GM23338 (cell line): ENCODE measurements around the gene ZC3H12C. TPM values are rescaled to one million over a fixed set of nuclear protein-coding genes. Genes with fewer than 3 reads are reported as not detected.

ENCODE experiments used
- ATAC-seq: fragments of 200-7000 bp; cut with Tn5 transposase; 3 replicates; pipeline ENCODE4 v1.9.1; 2020
- DNase-seq: peaks from one replicate; pipeline ENCODE4 v3.0.0-alpha.2; 2015; ENCODE audit warnings: low spot score
- H2AFZ ChIP-seq: fragments of 200-600 bp; sonication (generic); 2 replicates; pipeline ENCODE4 v1.8.0; 2016; ENCODE audit warnings: antibody characterized with exemption, mild to moderate bottlenecking, moderate library complexity
- H3F3A ChIP-seq: fragments of 200-600 bp; sonication (generic); replicated peaks from 2 replicates; pipeline ENCODE4 v1.8.0; 2017; ENCODE audit warnings: antibody characterized with exemption, mixed run types, low read depth
- H3K27ac ChIP-seq: fragments of 200-600 bp; sonication (generic); 2 replicates; pipeline ENCODE4 v1.6.1; 2016; ENCODE audit warnings: low read depth
- H3K27me3 ChIP-seq: fragments of 200-600 bp; sonication (generic); 2 replicates; pipeline ENCODE4 v1.8.0; 2016; ENCODE audit warnings: mild to moderate bottlenecking, mixed run types, moderate library complexity; ENCODE audit not compliant: insufficient read depth
- H3K36me3 ChIP-seq: fragments of 200-600 bp; sonication (generic); 2 replicates; pipeline ENCODE4 v1.8.0; 2016; ENCODE audit warnings: mild to moderate bottlenecking; ENCODE audit not compliant: insufficient read depth
- H3K4me1 ChIP-seq: fragments of 200-600 bp; sonication (generic); 2 replicates; pipeline ENCODE4 v1.8.0; 2016; ENCODE audit warnings: mild to moderate bottlenecking, moderate library complexity; ENCODE audit not compliant: insufficient read depth
- H3K4me2 ChIP-seq: fragments of 200-600 bp; sonication (generic); 2 replicates; pipeline ENCODE4 v1.7.1; 2017; ENCODE audit warnings: mixed run types
- H3K4me3 ChIP-seq: fragments of 200-600 bp; sonication (generic); 2 replicates; pipeline ENCODE4 v1.6.1; 2016; ENCODE audit warnings: mixed run types
- H3K79me2 ChIP-seq: fragments of 200-600 bp; sonication (generic); replicated peaks from 2 replicates; pipeline ENCODE4 v1.8.0; 2017; ENCODE audit warnings: mild to moderate bottlenecking; ENCODE audit not compliant: insufficient read depth
- H3K9me2 ChIP-seq: fragments of 200-600 bp; sonication (generic); 2 replicates; pipeline ENCODE4 v1.8.0; 2017; ENCODE audit not compliant: insufficient read depth
- H4K20me1 ChIP-seq: fragments of 200-600 bp; sonication (generic); replicated peaks from 2 replicates; pipeline ENCODE4 v1.8.0; 2017; ENCODE audit warnings: mild to moderate bottlenecking; ENCODE audit not compliant: insufficient read depth
- H3K27ac Mint-ChIP-seq: 2 replicates; pipeline ENCODE4 v1.8.0; 2020; ENCODE audit warnings: inconsistent platforms, mild to moderate bottlenecking, moderate library complexity, mixed read lengths
- H3K27me3 Mint-ChIP-seq: 3 replicates; pipeline ENCODE4 v1.8.0; 2022; ENCODE audit warnings: low read depth, mild to moderate bottlenecking, moderate library complexity, mixed read lengths, inconsistent platforms; ENCODE audit not compliant: insufficient read depth, poor library complexity
- H3K36me3 Mint-ChIP-seq: 3 replicates; pipeline ENCODE4 v1.8.0; 2021; ENCODE audit warnings: low read depth, mild to moderate bottlenecking, inconsistent platforms, moderate library complexity, mixed read lengths
- H3K4me1 Mint-ChIP-seq: 3 replicates; pipeline ENCODE4 v1.8.0; 2020; ENCODE audit warnings: mild to moderate bottlenecking, inconsistent platforms, mixed read lengths
- H3K4me3 Mint-ChIP-seq: 3 replicates; pipeline ENCODE4 v1.8.0; 2021; ENCODE audit warnings: moderate library complexity, mild to moderate bottlenecking, inconsistent platforms, mixed read lengths
- H3K9me3 Mint-ChIP-seq: 3 replicates; pipeline ENCODE4 v1.8.0; 2020; ENCODE audit warnings: moderate library complexity, mild to moderate bottlenecking, inconsistent platforms, mixed read lengths
- CREB1 ChIP-seq: fragments of 250-450 bp; sonication (Bioruptor Pico); IDR thresholded peaks from 2 replicates; pipeline ENCODE4 v1.5.0; 2020; ENCODE audit warnings: low read depth, mild to moderate bottlenecking, moderate library complexity
- EZH2 ChIP-seq: fragments of 200-600 bp; sonication (generic); IDR thresholded peaks from one replicate; pipeline ENCODE4 v1.8.0; 2017; ENCODE audit warnings: antibody characterized with exemption, mild to moderate bottlenecking, low read depth; ENCODE audit not compliant: unreplicated experiment
- NANOG ChIP-seq: IDR thresholded peaks from 2 replicates; pipeline ENCODE4 v1.6.1; 2016; ENCODE audit warnings: antibody characterized with exemption, borderline replicate concordance
- STAT1 ChIP-seq: IDR thresholded peaks from one replicate; pipeline ENCODE4 v1.6.1; 2016; ENCODE audit warnings: antibody characterized with exemption; ENCODE audit not compliant: unreplicated experiment
- ZNF114 ChIP-seq: fragments of 250-450 bp; sonication (Bioruptor Pico); IDR thresholded peaks from 2 replicates; pipeline ENCODE4 v1.5.0; 2020; ENCODE audit warnings: mild to moderate bottlenecking, moderate library complexity
- polyA plus RNA-seq: library from polyadenylated mRNA; unstranded; fragments of >200 nt; fragmentation: Nextera tagmentation; extraction: Ambion mirVana; gene quantifications from 2 replicates; pipeline ENCODE4 v1.2.1, GENCODE V29; 2016
- total RNA-seq: library from RNA; depleted of rRNA; stranded (reverse); fragments of >200 nt; shearing (Covaris generic); gene quantifications from 2 replicates; pipeline ENCODE4 v1.2.3, GENCODE V29; 2014
- TF ChIP-seq, protein P1 (sequence below): fragments of 250-450 bp; sonication (Bioruptor Pico); IDR thresholded peaks from 2 replicates; pipeline ENCODE4 v1.5.0; 2020; ENCODE audit warnings: mild to moderate bottlenecking, moderate library complexity
- TF ChIP-seq, protein P2 (sequence below): IDR thresholded peaks from one replicate; pipeline ENCODE4 v1.6.1; 2018; ENCODE audit warnings: antibody characterized with exemption; ENCODE audit not compliant: unreplicated experiment

Gene ZC3H12C
- total and polyA plus RNA-seq, 2 experiments from 2014 or later = 0.55 to 2.4 TPM

GRCh38 chr11:110196241-110196754 is 103.1 kb downstream of the ZC3H12C start (continued):
- TF ChIP-seq, protein P1, sequence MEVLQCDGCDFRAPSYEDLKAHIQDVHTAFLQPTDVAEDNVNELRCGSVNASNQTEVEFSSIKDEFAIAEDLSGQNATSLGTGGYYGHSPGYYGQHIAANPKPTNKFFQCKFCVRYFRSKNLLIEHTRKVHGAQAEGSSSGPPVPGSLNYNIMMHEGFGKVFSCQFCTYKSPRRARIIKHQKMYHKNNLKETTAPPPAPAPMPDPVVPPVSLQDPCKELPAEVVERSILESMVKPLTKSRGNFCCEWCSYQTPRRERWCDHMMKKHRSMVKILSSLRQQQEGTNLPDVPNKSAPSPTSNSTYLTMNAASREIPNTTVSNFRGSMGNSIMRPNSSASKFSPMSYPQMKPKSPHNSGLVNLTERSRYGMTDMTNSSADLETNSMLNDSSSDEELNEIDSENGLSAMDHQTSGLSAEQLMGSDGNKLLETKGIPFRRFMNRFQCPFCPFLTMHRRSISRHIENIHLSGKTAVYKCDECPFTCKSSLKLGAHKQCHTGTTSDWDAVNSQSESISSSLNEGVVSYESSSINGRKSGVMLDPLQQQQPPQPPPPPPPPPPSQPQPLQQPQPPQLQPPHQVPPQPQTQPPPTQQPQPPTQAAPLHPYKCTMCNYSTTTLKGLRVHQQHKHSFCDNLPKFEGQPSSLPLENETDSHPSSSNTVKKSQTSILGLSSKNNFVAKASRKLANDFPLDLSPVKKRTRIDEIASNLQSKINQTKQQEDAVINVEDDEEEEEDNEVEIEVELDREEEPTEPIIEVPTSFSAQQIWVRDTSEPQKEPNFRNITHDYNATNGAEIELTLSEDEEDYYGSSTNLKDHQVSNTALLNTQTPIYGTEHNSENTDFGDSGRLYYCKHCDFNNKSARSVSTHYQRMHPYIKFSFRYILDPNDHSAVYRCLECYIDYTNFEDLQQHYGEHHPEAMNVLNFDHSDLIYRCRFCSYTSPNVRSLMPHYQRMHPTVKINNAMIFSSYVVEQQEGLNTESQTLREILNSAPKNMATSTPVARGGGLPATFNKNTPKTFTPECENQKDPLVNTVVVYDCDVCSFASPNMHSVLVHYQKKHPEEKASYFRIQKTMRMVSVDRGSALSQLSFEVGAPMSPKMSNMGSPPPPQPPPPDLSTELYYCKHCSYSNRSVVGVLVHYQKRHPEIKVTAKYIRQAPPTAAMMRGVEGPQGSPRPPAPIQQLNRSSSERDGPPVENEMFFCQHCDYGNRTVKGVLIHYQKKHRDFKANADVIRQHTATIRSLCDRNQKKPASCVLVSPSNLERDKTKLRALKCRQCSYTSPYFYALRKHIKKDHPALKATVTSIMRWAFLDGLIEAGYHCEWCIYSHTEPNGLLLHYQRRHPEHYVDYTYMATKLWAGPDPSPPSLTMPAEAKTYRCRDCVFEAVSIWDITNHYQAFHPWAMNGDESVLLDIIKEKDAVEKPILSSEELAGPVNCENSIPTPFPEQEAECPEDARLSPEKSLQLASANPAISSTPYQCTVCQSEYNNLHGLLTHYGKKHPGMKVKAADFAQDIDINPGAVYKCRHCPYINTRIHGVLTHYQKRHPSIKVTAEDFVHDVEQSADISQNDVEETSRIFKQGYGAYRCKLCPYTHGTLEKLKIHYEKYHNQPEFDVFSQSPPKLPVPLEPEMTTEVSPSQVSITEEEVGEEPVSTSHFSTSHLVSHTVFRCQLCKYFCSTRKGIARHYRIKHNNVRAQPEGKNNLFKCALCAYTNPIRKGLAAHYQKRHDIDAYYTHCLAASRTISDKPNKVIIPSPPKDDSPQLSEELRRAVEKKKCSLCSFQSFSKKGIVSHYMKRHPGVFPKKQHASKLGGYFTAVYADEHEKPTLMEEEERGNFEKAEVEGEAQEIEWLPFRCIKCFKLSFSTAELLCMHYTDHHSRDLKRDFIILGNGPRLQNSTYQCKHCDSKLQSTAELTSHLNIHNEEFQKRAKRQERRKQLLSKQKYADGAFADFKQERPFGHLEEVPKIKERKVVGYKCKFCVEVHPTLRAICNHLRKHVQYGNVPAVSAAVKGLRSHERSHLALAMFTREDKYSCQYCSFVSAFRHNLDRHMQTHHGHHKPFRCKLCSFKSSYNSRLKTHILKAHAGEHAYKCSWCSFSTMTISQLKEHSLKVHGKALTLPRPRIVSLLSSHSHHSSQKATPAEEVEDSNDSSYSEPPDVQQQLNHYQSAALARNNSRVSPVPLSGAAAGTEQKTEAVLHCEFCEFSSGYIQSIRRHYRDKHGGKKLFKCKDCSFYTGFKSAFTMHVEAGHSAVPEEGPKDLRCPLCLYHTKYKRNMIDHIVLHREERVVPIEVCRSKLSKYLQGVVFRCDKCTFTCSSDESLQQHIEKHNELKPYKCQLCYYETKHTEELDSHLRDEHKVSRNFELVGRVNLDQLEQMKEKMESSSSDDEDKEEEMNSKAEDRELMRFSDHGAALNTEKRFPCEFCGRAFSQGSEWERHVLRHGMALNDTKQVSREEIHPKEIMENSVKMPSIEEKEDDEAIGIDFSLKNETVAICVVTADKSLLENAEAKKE (CRISPR knock-in tag) = no peak
- TF ChIP-seq EZH2 = no peak

GRCh38 chr11:110196884-110197420 is 103.8 kb downstream of the ZC3H12C start:
- ATAC-seq (no peak), DNase-seq (no peak)
- H4K20me1 ChIP-seq = no peaks in the 10 kb centered on the region
- Mint-ChIP-seq H3K27ac (no peak overlapping the region), H3K4me3 (no peak overlapping the region), H3K36me3 (no peaks in the 10 kb centered on the region), H3K27me3 (no peaks in the 10 kb centered on the region), H3K9me3 (no peaks in the 10 kb centered on the region; the same call in 2 of the 3 replicates), H3K4me1 (peaks cover 14% of the 10 kb centered on the region)
- H3K4me1 ChIP-seq = peaks cover 12% of the 10 kb centered on the region
- no peaks in the 10 kb centered on the region for H3K36me3 ChIP-seq
- H3K4me2 ChIP-seq = no peak overlapping the region
- H3K9me2 ChIP-seq = no peaks in the 10 kb centered on the region
- no peaks in the 10 kb centered on the region for H3F3A ChIP-seq
- H3K27ac ChIP-seq = no peak overlapping the region
- H3K27me3 ChIP-seq = no peaks in the 10 kb centered on the region
- H2AFZ ChIP-seq = no peak overlapping the region
- TF ChIP-seq CREB1 (no peak), ZNF114 (no peak), STAT1 (no peak), NANOG (no peak)
- TF ChIP-seq, protein P2, sequence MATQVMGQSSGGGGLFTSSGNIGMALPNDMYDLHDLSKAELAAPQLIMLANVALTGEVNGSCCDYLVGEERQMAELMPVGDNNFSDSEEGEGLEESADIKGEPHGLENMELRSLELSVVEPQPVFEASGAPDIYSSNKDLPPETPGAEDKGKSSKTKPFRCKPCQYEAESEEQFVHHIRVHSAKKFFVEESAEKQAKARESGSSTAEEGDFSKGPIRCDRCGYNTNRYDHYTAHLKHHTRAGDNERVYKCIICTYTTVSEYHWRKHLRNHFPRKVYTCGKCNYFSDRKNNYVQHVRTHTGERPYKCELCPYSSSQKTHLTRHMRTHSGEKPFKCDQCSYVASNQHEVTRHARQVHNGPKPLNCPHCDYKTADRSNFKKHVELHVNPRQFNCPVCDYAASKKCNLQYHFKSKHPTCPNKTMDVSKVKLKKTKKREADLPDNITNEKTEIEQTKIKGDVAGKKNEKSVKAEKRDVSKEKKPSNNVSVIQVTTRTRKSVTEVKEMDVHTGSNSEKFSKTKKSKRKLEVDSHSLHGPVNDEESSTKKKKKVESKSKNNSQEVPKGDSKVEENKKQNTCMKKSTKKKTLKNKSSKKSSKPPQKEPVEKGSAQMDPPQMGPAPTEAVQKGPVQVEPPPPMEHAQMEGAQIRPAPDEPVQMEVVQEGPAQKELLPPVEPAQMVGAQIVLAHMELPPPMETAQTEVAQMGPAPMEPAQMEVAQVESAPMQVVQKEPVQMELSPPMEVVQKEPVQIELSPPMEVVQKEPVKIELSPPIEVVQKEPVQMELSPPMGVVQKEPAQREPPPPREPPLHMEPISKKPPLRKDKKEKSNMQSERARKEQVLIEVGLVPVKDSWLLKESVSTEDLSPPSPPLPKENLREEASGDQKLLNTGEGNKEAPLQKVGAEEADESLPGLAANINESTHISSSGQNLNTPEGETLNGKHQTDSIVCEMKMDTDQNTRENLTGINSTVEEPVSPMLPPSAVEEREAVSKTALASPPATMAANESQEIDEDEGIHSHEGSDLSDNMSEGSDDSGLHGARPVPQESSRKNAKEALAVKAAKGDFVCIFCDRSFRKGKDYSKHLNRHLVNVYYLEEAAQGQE = no peak
- no peak overlapping the region for H3K4me3 ChIP-seq
- no peaks in the 10 kb centered on the region for H3K79me2 ChIP-seq
